CD4-positive, alpha-beta memory T cell (primary cell): ENCODE data around the gene DLGAP1. TPM values are rescaled to one million over a fixed set of nuclear protein-coding genes. Genes with fewer than 3 reads are reported as not detected.

Experiments
- CTCF ChIA-PET: fragments of 350-600 bp; sonication (Branson Sonifier 250); formaldehyde crosslinking; loops from one replicate; lab custom pipeline; 2021; ENCODE audit warnings: inconsistent platforms; ENCODE audit not compliant: partially characterized antibody; lab: Charles Lee
- POLR2A ChIA-PET: fragments of 350-600 bp; sonication (Branson Sonifier 250); formaldehyde crosslinking; loops from one replicate; lab custom pipeline; 2021; ENCODE audit not compliant: partially characterized antibody; lab: Charles Lee
- DNase-seq, 5 donors: peaks; one replicate each; pipeline versions ENCODE4 v3.0.0 to v3.0.0-alpha.2; 2020 to 2022; ENCODE audit warnings: mixed read lengths in 1 of 5
- H3K27ac ChIP-seq: one replicate; pipeline ENCODE4 v1.7.0; 2013; ENCODE audit warnings: low read depth, low read length
- H3K27me3 ChIP-seq: 2 replicates; pipeline ENCODE4 v1.7.0; 2013; ENCODE audit warnings: mild to moderate bottlenecking, low read length, moderate library complexity; ENCODE audit not compliant: insufficient read depth
- H3K36me3 ChIP-seq: 2 replicates; pipeline ENCODE4 v1.7.0; 2013; ENCODE audit warnings: mild to moderate bottlenecking, low read length, moderate library complexity; ENCODE audit not compliant: insufficient read depth
- H3K4me1 ChIP-seq: 2 replicates; pipeline ENCODE4 v1.7.0; 2013; ENCODE audit warnings: mild to moderate bottlenecking, low read length, moderate library complexity; ENCODE audit not compliant: insufficient read depth
- H3K4me3 ChIP-seq, 2 donors: one replicate each; pipeline ENCODE4 v1.7.0; 2013; ENCODE audit warnings: low read length in 2 of 2, mild to moderate bottlenecking in 1 of 2
- H3K9me3 ChIP-seq, 2 donors: one replicate each; pipeline ENCODE4 v1.7.0; 2013; ENCODE audit warnings: low read length in 2 of 2, control low read depth in 1 of 2; ENCODE audit not compliant: control insufficient read depth in 1 of 2
- H3K27ac Mint-ChIP-seq, 7 donors: one replicate each; pipeline ENCODE4 v1.8.0; 2020 to 2021; ENCODE audit warnings: mixed read lengths in 7 of 7, mild to moderate bottlenecking in 6 of 7, inconsistent platforms in 3 of 7, moderate library complexity in 3 of 7
- H3K27me3 Mint-ChIP-seq, 2 donors: one replicate each; pipeline ENCODE4 v1.8.0; 2020 to 2021; ENCODE audit warnings: mixed read lengths in 2 of 2
- H3K36me3 Mint-ChIP-seq, 2 donors: one replicate each; pipeline ENCODE4 v1.8.0; 2020 to 2021; ENCODE audit warnings: mixed read lengths in 2 of 2, inconsistent platforms in 1 of 2, mild to moderate bottlenecking in 1 of 2
- H3K4me1 Mint-ChIP-seq, 4 donors: one replicate each; pipeline ENCODE4 v1.8.0; 2020 to 2021; ENCODE audit warnings: mixed read lengths in 4 of 4, mild to moderate bottlenecking in 1 of 4
- H3K4me3 Mint-ChIP-seq, 8 donors: one replicate each; pipeline ENCODE4 v1.8.0; 2020 to 2021; ENCODE audit warnings: mixed read lengths in 8 of 8, mild to moderate bottlenecking in 7 of 8, moderate library complexity in 6 of 8, inconsistent platforms in 3 of 8
- H3K9me3 Mint-ChIP-seq, 8 donors: one replicate each; pipeline ENCODE4 v1.8.0; 2020 to 2021; ENCODE audit warnings: mixed read lengths in 8 of 8, mild to moderate bottlenecking in 5 of 8, inconsistent platforms in 3 of 8, moderate library complexity in 1 of 8
- intact Hi-C: fragments of 100-400 bp; cut with micrococcal nuclease; formaldehyde crosslinking; loops from one replicate; pipeline ENCODE4 v1.15.1; 2023
- polyA plus RNA-seq, 2 donors: library from polyadenylated mRNA; unstranded; fragments of 300-500 nt; fragmentation: Illumina TruSeq; gene quantifications; one replicate each; pipeline ENCODE4 v1.2.3, GENCODE V29; 2021
- total RNA-seq, 2 experiments: library from RNA; stranded (reverse); gene quantifications; one replicate each; pipeline ENCODE4 v1.2.3, GENCODE V29; 2021

DLGAP1 gene
- total and polyA plus RNA-seq, 4 experiments from 2014 or later, result 0.17 to 0.71 (median 0.45) TPM

DNA sequence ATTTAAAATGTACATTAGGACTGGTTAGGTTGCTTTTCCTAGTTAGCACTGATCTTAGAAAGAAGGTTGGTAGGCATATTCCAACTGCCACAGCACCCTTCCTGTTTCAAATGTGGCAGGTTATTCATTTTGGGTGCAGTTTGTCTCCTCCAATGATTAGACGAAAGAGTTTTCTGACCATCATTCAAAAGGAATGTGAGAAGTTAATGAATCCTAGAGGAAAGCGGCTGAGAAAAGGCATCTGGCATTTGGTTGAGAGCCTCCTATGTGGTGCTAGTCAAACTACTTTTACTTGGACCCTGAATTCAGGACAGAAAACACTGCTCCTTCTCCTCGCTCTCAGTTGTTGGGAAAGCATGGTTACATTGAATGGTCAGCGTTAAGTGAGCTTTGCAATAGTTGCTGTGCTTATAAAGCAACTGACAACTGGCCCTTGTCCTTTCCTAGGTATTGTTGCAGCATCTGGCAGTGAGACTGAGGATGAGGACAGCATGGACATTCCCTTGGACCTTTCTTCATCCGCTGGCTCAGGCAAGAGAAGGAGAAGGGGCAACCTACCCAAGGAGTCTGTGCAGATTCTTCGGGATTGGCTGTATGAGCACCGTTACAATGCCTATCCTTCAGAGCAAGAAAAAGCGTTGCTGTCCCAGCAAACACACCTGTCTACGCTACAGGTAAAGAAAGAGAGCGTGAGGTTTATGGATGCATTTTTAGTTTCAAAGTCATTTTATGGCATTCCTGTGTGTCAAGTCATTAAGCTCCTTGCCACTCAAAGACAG, 999.0 kb downstream of the DLGAP1 start:
- H3K27ac ChIP-seq, result no peak overlapping the region
- DNase-seq, result no peak
- intact Hi-C loops, result loop anchor here (5.0 kb wide), 1 partner anchor 46 kb away; no protein-coding TSS in a partner anchor
- ChIA-PET POLR2A (interaction anchor here (1.3 to 7.9 kb wide), 5 partner anchors 7 to 209 kb away, joined by 3 to 139 read pairs (median 5); partner anchors contain the start of gene TGIF1), CTCF (interaction anchor here (0.8 to 7.8 kb wide), 25 partner anchors 9 to 488 kb away, joined by 3 to 81 read pairs (median 14); no protein-coding TSS in a partner anchor)
- no peaks in the 10 kb centered on the region for H3K27me3 Mint-ChIP-seq
- H3K9me3 Mint-ChIP-seq, result peaks cover 0 to 5% (median 1%) of the 10 kb centered on the region in 8 donors
- H3K4me3 Mint-ChIP-seq, result peak overlapping the region in 1 of 8 donors; percentile 10
- peaks cover 44 to 83% (median 59%) of the 10 kb centered on the region in 4 donors for H3K4me1 Mint-ChIP-seq
- H3K4me1 ChIP-seq, result peaks cover 73% of the 10 kb centered on the region
- H3K27ac Mint-ChIP-seq, result peak overlapping the region in 6 of 7 donors; percentile 17 to 100 (median 50)
- no peaks in the 10 kb centered on the region for H3K9me3 ChIP-seq
- H3K27me3 ChIP-seq, result no peaks in the 10 kb centered on the region
- peaks cover 21% of the 10 kb centered on the region for H3K36me3 ChIP-seq
- no peak overlapping the region for H3K4me3 ChIP-seq
- peaks cover 30 to 48% of the 10 kb centered on the region in 2 donors for H3K36me3 Mint-ChIP-seq

DNA sequence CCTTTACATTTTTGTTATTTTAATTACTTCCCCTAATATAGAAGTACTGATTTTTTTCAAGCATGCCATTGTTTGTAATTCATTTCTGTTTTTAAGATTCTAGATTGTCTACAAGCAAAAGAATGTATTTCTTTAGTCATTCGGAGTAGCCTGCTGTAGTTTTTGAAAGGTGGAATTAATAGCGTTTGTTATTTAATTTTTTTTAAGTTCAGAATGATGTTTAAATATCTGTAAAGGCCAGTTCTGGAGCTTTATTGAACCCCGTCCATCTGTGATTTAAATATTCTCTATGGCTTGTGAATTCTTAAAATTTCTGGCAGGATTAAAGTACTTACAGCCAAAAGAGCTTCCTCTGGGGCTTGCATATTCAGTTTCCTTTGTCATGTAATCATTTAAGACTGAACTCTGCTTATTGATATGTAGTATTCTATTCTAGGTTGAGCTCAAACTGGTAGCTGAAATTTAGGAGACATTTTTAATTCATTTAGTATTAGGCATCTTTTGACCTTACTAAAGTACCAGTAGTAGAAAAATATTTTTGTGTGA, 999.9 kb downstream of the DLGAP1 start:
- peaks cover 0 to 2% of the 10 kb centered on the region in 2 donors for H3K27me3 Mint-ChIP-seq
- peaks cover 44 to 85% (median 60%) of the 10 kb centered on the region in 4 donors for H3K4me1 Mint-ChIP-seq
- H3K4me1 ChIP-seq, result peaks cover 73% of the 10 kb centered on the region
- DNase-seq, result no peak
- peaks cover 21% of the 10 kb centered on the region for H3K36me3 ChIP-seq
- intact Hi-C loops, result loop anchor here (5.0 kb wide), 1 partner anchor 47 kb away; no protein-coding TSS in a partner anchor
- H3K27ac Mint-ChIP-seq, result peak overlapping the region in 5 of 7 donors; percentile 14 to 100 (median 96)
- CTCF ChIA-PET, result interaction anchor here (0.7 to 5.4 kb wide), 46 partner anchors 8 to 487 kb away, joined by 3 to 81 read pairs (median 5); no protein-coding TSS in a partner anchor
- POLR2A ChIA-PET, result interaction anchor here (0.8 to 5.2 kb wide), 7 partner anchors 11 to 210 kb away, joined by 3 to 131 read pairs (median 5); no protein-coding TSS in a partner anchor
- H3K9me3 Mint-ChIP-seq, result peaks cover 0 to 2% (median 0%) of the 10 kb centered on the region in 8 donors
- no peaks in the 10 kb centered on the region for H3K9me3 ChIP-seq
- peaks cover 25 to 48% of the 10 kb centered on the region in 2 donors for H3K36me3 Mint-ChIP-seq
- H3K4me3 Mint-ChIP-seq, result peak overlapping the region in 5 of 8 donors; percentile 94 to 97 (median 95)
- peak overlapping the region; percentile 94 for H3K27ac ChIP-seq
- peak overlapping the region in 1 of 2 donors; percentile 52 for H3K4me3 ChIP-seq
- H3K27me3 ChIP-seq, result no peaks in the 10 kb centered on the region

DNA sequence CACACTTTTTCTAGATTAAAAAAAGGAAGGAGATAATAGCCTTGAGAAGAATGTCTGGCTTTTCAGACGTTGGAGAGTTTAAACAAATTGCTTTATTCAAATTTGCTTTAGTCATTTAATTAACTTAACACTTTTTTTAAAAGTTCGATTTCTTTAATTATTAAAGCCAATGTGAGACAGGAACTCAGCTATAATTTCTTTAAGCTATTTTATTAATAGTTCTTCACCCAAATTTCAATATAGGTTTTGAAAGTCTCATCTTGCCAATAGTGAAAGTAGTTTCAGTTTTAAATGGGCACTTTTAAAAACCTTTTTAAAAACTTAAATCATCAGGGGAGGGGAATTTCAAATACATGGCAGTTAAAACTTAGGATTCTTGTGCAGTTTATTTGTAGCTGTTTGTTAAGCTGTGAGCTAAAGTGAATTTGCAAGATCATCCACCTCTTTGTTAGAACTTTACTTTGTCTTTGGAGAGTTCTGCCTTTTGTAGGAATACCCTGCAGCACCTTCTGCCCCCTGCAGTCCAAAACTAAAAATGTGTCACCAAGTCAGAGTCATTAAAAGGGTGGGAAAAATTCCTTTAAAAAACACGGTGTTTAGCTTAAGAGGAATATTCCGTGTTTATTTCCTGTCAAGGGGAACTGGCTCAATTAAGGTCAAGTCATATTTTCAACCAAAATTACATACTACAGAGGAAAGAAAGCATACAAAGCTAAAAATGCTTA, 1000.6 kb downstream of the DLGAP1 start:
- Mint-ChIP-seq H3K9me3 (peaks cover 0 to 2% (median 0%) of the 10 kb centered on the region in 8 donors), H3K36me3 (peaks cover 25 to 50% of the 10 kb centered on the region in 2 donors), H3K27me3 (peaks cover 0 to 2% of the 10 kb centered on the region in 2 donors), H3K27ac (peak overlapping the region; percentile 87 to 100 (median 98)), H3K4me1 (peaks cover 43 to 84% (median 59%) of the 10 kb centered on the region in 4 donors), H3K4me3 (peak overlapping the region; percentile 80 to 97 (median 95))
- DNase-seq, result peak; percentile 53 to 61 (median 57)
- no peaks in the 10 kb centered on the region for H3K9me3 ChIP-seq
- CTCF ChIA-PET, result interaction anchor here (0.7 to 5.4 kb wide), 51 partner anchors 8 to 486 kb away, joined by 3 to 81 read pairs (median 5); no protein-coding TSS in a partner anchor
- H3K4me3 ChIP-seq, result peak overlapping the region; percentile 40 to 52
- intact Hi-C loops, result loop anchor here (1.0 to 5.0 kb wide), 6 partner anchors 13 to 212 kb away; no protein-coding TSS in a partner anchor
- H3K27me3 ChIP-seq, result no peaks in the 10 kb centered on the region
- peaks cover 21% of the 10 kb centered on the region for H3K36me3 ChIP-seq
- POLR2A ChIA-PET, result interaction anchor here (0.8 to 5.2 kb wide), 18 partner anchors 8 to 211 kb away, joined by 3 to 131 read pairs (median 5); partner anchors contain the start of genes MYL12A and MYL12B
- H3K4me1 ChIP-seq, result peaks cover 70% of the 10 kb centered on the region
- H3K27ac ChIP-seq, result peak overlapping the region; percentile 94

DNA sequence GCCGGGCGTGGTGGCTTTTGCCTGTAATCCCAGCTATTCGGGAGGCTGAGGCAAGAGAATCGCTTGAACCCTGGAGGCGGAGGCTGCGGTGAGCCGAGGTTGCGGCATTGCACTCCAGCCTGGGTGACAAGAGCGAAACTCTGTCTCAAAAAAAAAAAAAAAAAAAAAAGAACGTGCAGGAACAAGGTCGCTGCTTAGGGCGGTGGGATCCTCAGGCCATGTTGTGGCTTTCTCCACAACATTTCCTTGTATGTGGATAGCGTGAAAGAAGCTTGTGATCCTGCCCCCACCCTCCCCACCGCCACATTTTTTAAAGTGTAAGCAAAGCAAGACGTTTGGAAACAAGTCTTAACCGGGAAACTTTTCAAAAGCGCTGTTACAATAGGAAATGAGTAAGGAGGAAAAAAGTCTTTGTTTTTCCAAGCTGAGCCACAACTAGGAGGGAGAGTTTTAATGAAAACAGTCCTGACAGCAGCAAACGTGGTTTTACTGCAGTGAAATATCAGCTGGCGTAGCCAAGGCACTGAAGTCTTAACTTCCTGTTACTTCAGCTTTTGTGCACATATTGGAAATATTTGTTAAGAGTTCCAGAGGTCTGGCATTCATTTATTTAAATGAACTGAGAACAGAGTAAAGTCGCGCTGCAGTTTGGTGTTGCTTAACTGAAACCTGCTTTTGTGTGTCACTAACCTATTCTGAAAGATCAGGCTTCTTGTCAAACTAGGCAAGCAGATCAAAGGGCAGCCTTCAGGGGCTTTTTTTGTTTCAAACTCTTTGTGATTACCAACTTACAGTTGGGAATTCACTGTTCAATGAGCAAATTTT, 1001.4 kb downstream of the DLGAP1 start:
- Histone ChIP-seq H3K4me1 (peaks cover 62% of the 10 kb centered on the region), H3K9me3 (no peaks in the 10 kb centered on the region), H3K4me3 (peak overlapping the region; percentile 40 to 89), H3K27me3 (no peaks in the 10 kb centered on the region), H3K27ac (peak overlapping the region; percentile 94), H3K36me3 (peaks cover 21% of the 10 kb centered on the region)
- peaks cover 0 to 2% (median 0%) of the 10 kb centered on the region in 8 donors for H3K9me3 Mint-ChIP-seq
- H3K36me3 Mint-ChIP-seq, result peaks cover 25 to 50% of the 10 kb centered on the region in 2 donors
- peaks cover 35 to 84% (median 52%) of the 10 kb centered on the region in 4 donors for H3K4me1 Mint-ChIP-seq
- peak in 4 of 5 donors; percentile 25 to 77 (median 42) for DNase-seq
- CTCF ChIA-PET, result interaction anchor here (0.9 to 5.4 kb wide), 42 partner anchors 7 to 302 kb away, joined by 3 to 81 read pairs (median 6); no protein-coding TSS in a partner anchor
- intact Hi-C loops, result loop anchor here (1.0 kb wide), 5 partner anchors 12 to 213 kb away; no protein-coding TSS in a partner anchor
- peaks cover 0 to 5% of the 10 kb centered on the region in 2 donors for H3K27me3 Mint-ChIP-seq
- POLR2A ChIA-PET, result interaction anchor here (0.6 to 9.7 kb wide), 22 partner anchors 6 to 206 kb away, joined by 3 to 139 read pairs (median 5); partner anchors contain the start of genes MYL12A and MYL12B
- peak overlapping the region; percentile 94 to 100 (median 98) for H3K27ac Mint-ChIP-seq
- peak overlapping the region; percentile 94 to 97 (median 95) for H3K4me3 Mint-ChIP-seq

DNA sequence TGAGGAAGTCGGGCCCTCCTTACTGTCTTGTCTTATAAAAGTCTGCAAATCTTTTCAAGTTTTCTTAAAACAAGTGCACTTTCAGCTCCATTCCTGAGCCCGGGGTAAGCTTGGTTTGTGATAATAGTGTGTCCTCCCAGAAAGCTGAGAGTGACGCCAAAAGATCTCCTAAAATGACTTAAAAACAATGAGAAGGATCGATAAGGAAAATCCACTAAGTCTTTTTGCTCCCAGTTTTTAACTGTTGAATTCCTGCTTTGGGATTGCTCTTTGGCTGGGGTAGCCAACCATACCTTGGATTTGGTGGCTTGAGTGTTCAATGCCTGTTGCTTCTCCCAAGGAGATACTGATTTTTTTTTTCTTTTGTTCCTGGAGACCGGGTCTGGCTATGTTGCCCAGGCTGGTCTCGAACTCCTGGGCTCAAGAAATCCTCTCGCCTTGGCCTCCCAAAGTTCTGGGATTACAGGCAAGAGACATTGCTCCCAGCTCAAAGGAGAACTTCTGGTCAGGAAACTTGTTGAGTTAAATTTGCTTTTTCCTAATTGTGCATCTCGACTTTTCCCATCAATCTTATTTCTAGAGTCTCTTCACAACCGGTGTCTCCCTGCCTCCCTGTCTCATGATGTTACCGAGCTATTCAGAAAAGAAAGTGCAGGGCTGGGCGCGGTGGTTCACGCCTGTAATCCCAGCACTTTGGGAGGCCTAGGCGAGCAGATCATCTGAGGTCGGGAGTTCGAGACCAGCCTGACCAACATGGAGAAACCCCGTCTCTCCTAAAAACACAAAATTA, 1002.2 kb downstream of the DLGAP1 start:
- H3K9me3 ChIP-seq, result no peaks in the 10 kb centered on the region
- Mint-ChIP-seq H3K9me3 (peaks cover 0 to 2% (median 0%) of the 10 kb centered on the region in 8 donors), H3K27me3 (peaks cover 0 to 6% of the 10 kb centered on the region in 2 donors), H3K4me1 (peaks cover 27 to 84% (median 47%) of the 10 kb centered on the region in 4 donors), H3K36me3 (peaks cover 17 to 50% of the 10 kb centered on the region in 2 donors), H3K27ac (peak overlapping the region; percentile 94 to 100 (median 98)), H3K4me3 (peak overlapping the region; percentile 94 to 97 (median 95))
- H3K27me3 ChIP-seq, result no peaks in the 10 kb centered on the region
- peaks cover 21% of the 10 kb centered on the region for H3K36me3 ChIP-seq
- peaks cover 54% of the 10 kb centered on the region for H3K4me1 ChIP-seq
- H3K27ac ChIP-seq, result peak overlapping the region; percentile 94
- POLR2A ChIA-PET, result interaction anchor here (0.7 to 9.7 kb wide), 21 partner anchors 7 to 392 kb away, joined by 3 to 139 read pairs (median 8); partner anchors contain the start of genes MYL12A and MYL12B
- CTCF ChIA-PET, result interaction anchor here (1.1 to 5.4 kb wide), 19 partner anchors 8 to 213 kb away, joined by 3 to 81 read pairs (median 14); no protein-coding TSS in a partner anchor
- intact Hi-C loops, result no loop called here
- DNase-seq, result peak in 2 of 5 donors; percentile 16 to 39
- peak overlapping the region; percentile 59 to 89 for H3K4me3 ChIP-seq
